Occipital lobe (tissue), 2 donors: ENCODE results near the gene MRPL36. TPM values are rescaled to one million over a fixed set of nuclear protein-coding genes. Genes with fewer than 3 reads are reported as not detected.
"Not testable (repeated sequence)": the region's sequence is repeated elsewhere in the genome, so short reads cannot be mapped to it uniquely, and the experiment has no call there.

ENCODE experiments used
- DNase-seq: peaks from one replicate; lab custom pipeline; 2025; lab: John Stamatoyannopoulos, UW
- total RNA-seq: library from RNA; depleted of rRNA; stranded (reverse); fragments of >200 nt; gene quantifications from one replicate; pipeline ENCODE4 v1.2.3, GENCODE V29; 2014

The MRPL36 gene
- total RNA-seq, 1 donor from 2014 or later, result 20.0 TPM

DNA sequence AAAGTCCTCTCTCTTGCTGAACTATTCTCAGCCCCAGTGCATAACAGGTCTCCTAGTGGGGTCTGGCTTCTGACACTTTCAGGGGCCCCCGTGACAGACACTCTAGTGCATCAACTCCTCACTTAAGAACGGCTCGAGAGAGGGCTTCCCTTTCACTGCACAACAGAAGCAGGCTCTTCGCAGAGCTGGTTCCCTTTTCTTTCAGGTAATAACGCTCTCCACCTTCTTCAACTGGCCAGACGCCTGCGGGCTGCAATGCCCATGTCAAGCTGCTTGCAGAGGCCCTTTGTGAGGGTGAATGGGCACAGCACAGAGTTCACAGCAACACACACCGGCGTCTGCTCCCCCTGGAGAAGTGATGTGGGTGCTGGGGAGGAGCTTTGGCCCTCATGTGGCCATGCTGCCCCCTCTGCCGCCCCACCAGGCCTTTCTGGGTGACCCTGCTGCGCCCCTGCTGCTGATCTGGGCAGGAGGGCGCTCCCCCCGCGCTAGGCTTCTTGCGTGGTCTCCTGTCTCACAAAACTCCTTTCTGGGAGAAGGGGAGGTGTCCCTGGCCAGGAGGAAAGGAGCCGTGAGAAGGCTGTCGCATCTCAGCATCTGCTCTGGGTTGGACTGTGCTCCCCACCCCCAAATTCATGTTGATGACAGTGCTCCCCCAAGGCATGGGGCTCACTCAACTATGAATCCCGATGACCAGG is 2.4 kb downstream of the MRPL36 start:
- DNase-seq, result no peak

DNA sequence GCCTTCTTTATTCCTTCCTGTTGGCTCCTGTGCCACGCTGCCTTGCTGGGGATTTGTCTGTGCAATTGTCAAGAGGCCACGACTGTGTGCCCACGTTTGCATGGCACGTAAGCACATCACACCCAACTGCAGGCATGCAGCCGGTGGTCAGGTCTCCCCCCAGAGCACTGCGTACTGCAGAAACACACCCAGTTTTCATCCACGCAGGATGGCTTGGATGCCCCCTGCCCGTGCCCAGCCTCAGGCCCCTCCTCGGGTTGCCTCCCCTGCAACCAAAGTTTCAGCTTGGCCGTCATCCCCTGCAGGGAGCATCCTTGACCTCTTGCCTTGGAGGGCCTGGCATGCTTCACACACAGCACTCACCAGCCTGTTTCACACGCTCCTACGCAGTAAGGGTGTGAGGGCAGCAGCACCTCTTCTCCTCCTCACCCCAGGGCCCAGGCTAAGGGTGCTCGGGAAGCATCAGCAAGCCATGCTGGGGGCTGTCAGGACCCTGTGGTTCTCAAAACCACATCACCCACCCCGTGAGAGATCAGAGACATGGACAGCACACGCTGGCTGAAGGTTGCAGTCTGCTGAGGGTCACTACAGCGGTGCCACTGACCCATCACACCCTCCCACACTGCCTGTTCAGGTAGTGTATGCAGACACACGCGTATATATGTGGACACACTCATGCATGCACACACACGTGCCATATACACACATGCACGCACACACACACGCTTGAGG is 3.1 kb downstream of the MRPL36 start:
- no peak for DNase-seq

GRCh38 chr5:1795931-1796330 is 3.7 kb downstream of the MRPL36 start:
- DNase-seq, result no peak

GRCh38 chr5:1795506-1795905 is 4.1 kb downstream of the MRPL36 start:
- DNase-seq, result no peak

GRCh38 chr5:1794901-1795290 is 4.7 kb downstream of the MRPL36 start:
- no peak for DNase-seq

GRCh38 chr5:1793966-1794900 is 5.4 kb downstream of the MRPL36 start:
- DNase-seq, result peak; percentile 18

- no peak for DNase-seq
Observed at GRCh38 chr5:1793301-1793740, 6.3 kb downstream of the MRPL36 start.

DNA sequence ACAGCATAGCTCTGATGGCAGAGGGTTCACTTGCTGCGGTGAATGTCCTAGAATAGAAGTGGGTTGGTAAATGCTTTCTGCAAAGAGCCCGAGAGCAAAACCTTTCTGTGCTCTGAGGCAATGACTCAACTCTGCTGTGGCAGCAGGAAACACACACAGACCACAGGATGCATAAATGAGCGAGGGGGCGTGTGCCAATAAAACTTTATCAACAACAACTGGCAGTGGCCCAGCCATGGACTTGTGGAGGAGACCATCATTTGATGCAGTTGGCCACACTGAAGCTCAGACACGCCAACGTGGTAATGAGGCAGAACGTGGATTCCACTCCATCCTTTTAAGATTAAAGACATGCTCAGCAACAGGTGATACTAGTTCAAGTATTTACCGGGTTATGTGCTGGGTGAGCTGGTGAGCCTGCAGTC is 6.8 kb downstream of the MRPL36 start:
- no peak for DNase-seq

GRCh38 chr5:1791176-1791575 is 8.5 kb downstream of the MRPL36 start:
- no peak for DNase-seq

GRCh38 chr5:1789834-1790471 is 9.7 kb downstream of the MRPL36 start:
- no peak for DNase-seq

DNA sequence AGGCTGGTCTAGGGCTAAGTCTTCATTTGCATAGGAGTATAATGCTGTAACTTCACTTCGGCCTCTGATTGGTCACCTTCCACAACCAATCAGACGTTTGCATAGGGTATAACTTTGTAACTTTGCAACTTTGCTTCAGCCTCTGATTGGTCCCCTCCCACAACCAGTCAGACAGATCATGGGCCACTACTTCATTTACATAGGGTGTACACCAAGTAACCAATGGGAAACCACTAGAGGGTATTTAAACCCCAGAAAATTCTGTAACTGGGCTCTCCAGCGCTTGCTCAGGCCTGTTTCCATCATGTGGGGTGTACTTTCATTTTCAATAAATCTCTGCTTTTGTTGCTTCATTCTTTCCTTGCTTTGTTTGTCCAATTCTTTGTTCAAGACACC is 10.2 kb downstream of the MRPL36 start:
- DNase-seq, result not testable (repeated sequence)

DNA sequence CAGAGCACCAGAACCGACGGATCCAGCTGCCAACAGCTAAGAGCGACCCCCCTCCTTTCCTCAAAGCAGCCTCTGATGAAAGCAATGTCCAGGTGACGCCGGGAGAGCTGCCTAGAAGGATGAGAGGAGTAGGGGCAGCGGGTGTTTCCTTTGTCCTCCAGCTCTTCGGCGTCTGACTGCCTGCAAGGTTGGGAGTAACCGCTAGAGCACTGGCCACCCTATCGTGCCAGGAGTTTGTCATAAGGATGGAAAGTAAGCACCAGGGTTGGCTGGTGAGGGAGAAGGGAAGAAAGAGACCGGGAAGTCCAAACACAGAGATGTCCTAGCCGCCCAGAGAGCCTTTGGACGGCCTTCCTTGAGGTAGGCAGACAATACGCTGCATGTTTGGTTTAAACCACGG is 10.8 kb downstream of the MRPL36 start:
- no peak for DNase-seq

DNA sequence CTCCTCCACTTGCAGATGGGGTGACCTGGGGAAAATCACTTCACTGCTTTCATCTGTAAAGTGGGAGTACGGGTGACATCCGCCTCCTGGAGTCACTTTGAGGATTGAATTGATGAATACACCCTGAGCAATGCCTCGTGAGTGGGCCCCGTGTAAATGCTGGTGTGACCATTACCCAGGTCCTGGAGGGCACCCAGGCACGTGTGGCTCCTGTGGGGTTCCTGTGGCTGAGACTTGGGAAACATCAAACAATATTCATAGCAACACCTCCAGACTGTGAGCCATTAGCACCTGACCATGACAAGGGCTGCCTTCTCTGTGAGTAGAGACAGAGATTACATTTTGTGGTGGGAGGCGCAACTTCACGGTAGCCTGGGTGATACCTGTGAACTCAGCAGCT is 11.4 kb downstream of the MRPL36 start:
- no peak for DNase-seq

DNA sequence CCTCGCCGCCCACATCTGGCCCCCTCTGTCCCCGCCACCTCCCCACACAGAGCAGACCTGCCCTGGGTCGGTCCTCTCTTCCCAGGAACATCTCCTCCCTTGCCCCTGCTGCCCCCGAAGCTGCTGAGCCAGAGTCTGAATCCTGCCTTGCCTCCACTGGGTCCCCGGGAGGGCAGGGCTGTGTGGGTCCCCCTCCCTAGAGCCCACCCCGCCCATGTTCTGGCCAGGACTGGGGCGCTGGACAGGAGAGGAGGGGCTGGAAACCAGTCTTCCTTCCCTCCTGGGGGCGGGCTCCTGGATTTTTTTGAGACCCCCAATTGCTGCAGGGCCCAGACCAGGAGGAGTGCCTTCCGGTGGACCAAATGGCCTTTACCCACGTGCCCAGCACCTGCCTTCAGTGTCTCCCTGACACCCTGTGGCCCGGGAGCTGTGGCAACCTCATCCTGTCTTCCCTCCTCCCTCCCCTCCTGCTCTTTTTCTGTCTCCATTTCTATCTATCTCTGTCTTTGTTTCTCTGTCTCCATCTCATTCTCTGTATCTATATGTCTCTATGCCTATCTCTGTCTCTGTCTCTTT is 12.1 kb downstream of the MRPL36 start:
- no peak for DNase-seq

GRCh38 chr5:1786621-1787471 is 12.8 kb downstream of the MRPL36 start:
- no peak for DNase-seq

GRCh38 chr5:1785984-1786383 is 13.7 kb downstream of the MRPL36 start:
- no peak for DNase-seq

DNA sequence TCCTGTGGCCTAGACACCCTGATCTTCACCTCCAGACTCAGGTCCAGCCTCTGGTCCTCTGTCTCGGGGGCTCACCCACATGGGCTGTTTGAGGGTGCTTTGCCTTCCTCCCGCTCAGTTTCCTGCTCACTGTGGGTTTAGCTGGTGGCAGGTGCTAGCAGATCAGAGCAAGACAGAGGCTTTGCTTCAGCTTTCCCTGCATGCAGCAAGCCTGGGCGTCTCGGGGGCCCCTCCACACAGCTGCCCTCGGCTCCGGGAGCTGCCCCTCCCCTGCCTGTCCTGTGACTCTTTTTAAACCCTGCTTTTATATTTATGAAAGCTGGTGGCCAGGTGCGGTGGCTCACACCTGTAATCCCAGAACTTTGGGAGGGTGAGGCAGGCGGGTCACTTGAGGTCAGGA is 14.6 kb downstream of the MRPL36 start:
- DNase-seq, result no peak

GRCh38 chr5:1784197-1785050 is 15.2 kb downstream of the MRPL36 start:
- no peak for DNase-seq

DNA sequence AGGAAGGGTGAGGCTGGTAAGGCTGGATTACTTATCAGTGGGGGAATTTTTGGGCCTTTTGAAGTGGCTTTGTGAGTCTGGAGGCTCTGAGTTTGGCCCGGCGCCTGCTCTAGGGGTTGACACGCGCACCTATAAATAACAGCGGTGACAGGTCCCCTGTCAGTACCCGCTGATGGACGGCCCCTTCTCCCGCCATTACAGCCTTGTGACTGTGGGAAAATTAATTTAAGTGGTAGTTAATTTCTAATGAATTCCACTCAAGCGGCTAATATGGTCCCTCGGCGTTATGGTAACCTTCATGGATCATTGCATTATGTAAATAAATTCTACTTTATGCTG is 16.5 kb downstream of the MRPL36 start:
- no peak for DNase-seq
